Right lobe of liver (tissue), 6 donors: ENCODE data around the gene EFCAB12. TPM values are rescaled to one million over a fixed set of nuclear protein-coding genes. Genes with fewer than 3 reads are reported as not detected.

Experiments used
- ATAC-seq, 4 donors: fragments of 200-7000 bp; cut with Tn5 transposase; one replicate each; pipeline ENCODE4 v1.9.1; 2020; ENCODE audit warnings: mild to moderate bottlenecking in 4 of 4, moderate library complexity in 4 of 4
- DNase-seq, 3 donors: peaks; one replicate each; pipeline ENCODE4 v3.0.0-alpha.2; 2020
- H3K27ac ChIP-seq, 3 donors: fragments of 200-600 bp; one replicate each; pipeline ENCODE4 v1.8.0; 2022
- H3K27me3 ChIP-seq, 2 donors: fragments of 200-600 bp; one replicate each; pipeline ENCODE4 v1.8.0; 2022
- H3K36me3 ChIP-seq, 4 donors: fragments of 200-600 bp; sonication (generic) in 1 of 4; one replicate each; pipeline versions ENCODE4 v1.5.1 to v1.8.0; 2017 to 2022; ENCODE audit warnings: control low read depth in 1 of 4
- H3K4me1 ChIP-seq, 4 donors: fragments of 200-600 bp; sonication (generic) in 1 of 4; one replicate each; pipeline versions ENCODE4 v1.5.1 to v1.8.0; 2017 to 2022; ENCODE audit warnings: control low read depth in 1 of 4
- H3K4me3 ChIP-seq, 3 donors: fragments of 200-600 bp; one replicate each; pipeline ENCODE4 v1.8.0; 2022
- H3K9me3 ChIP-seq, 4 donors: fragments of 200-600 bp; sonication (generic) in 1 of 4; one replicate each; pipeline versions ENCODE4 v1.5.1 to v1.8.0; 2017 to 2022; ENCODE audit warnings: control low read depth in 1 of 4
- CTCF ChIP-seq, 4 donors: fragments of 200-600 bp in 3 of 4; fragments of 450-650 bp in 1 of 4; IDR thresholded peaks; one replicate each; pipeline versions ENCODE4 v1.5.1 to v1.8.0; 2016 to 2022; ENCODE audit warnings: antibody characterized with exemption in 4 of 4, mild to moderate bottlenecking in 2 of 4
- POLR2A ChIP-seq: fragments of 450-650 bp; IDR thresholded peaks from one replicate; pipeline ENCODE4 v1.6.1; 2017; ENCODE audit warnings: antibody characterized with exemption, mild to moderate bottlenecking
- WGBS: methylation state at CpG from one replicate; pipeline ENCODE4 v1.1.6; 2018; ENCODE audit warnings: low coverage, low lambda C conversion rate; ENCODE audit not compliant: insufficient coverage; ENCODE audit errors: missing lambda C conversion rate; 5-methylcytosine and 5-hydroxymethylcytosine counted together
- intact Hi-C, 2 donors: fragments of 100-400 bp; cut with DNase I; formaldehyde crosslinking; loops; one replicate each; pipeline versions ENCODE4 v1.11.2 to v1.14.1; 2022
- total RNA-seq, 6 experiments: library from RNA; depleted of rRNA in 2 of 6; stranded (reverse); fragments of >200 nt in 2 of 6; fragmentation: NEBNext Ultra II Directional in 3 of 6; extraction: Animal tissue kit (Norgen Biotek cat#: 25700) in 3 of 6; gene quantifications; one replicate each; pipeline versions ENCODE4 v1.1.0 to v1.2.4, GENCODE V29; 2016 to 2023
- donor health status: DM: no; HTN: yes; CAD: no.
- donor health status: DM: no; HTN: no; CAD: no.
- donor health status: DM: no; HTN: no; CAD: no.
- donor health status: DM: no; HTN: yes; CAD: no.
- donor health status: DM: no; HTN: yes; CAD: no.

EFCAB12 gene
- total RNA-seq, 6 experiments from 2014 or later = 0.26 to 4.7 (median 2.0) TPM

- intact Hi-C loops = no loop called here
- Histone ChIP-seq H3K4me1 (peaks cover 0 to 10% (median 2%) of the 10 kb centered on the region in 4 donors), H3K36me3 (no peaks in the 10 kb centered on the region), H3K4me3 (no peak overlapping the region), H3K27ac (no peak overlapping the region), H3K9me3 (no peaks in the 10 kb centered on the region), H3K27me3 (no peaks in the 10 kb centered on the region)
- DNase-seq (no peak), ATAC-seq (no peak)
- WGBS = 88% methylated on average over 7 of the region's 17 CpGs
- TF ChIP-seq POLR2A (no peak), CTCF (IDR thresholded peaks at IDR 0.05) (no peak)
These were observed 17.5 kb downstream of the EFCAB12 start for GRCh38 chr3:129410971-129411370.

- intact Hi-C loops = no loop called here
- no peak overlapping the region for H3K4me3 ChIP-seq
- no peaks in the 10 kb centered on the region for H3K36me3 ChIP-seq
- no peak for DNase-seq
- WGBS = 86% methylated on average over 2 of the region's 2 CpGs
- H3K27ac ChIP-seq = no peak overlapping the region
- no peaks in the 10 kb centered on the region for H3K9me3 ChIP-seq
- TF ChIP-seq CTCF (IDR thresholded peaks at IDR 0.05) (no peak), POLR2A (no peak)
- H3K4me1 ChIP-seq = peaks cover 0 to 10% (median 2%) of the 10 kb centered on the region in 4 donors
- H3K27me3 ChIP-seq = no peaks in the 10 kb centered on the region
- ATAC-seq = no peak
These were observed 18.9 kb downstream of the EFCAB12 start for GRCh38 chr3:129409541-129409940.

- no peaks in the 10 kb centered on the region for H3K36me3 ChIP-seq
- WGBS = 69% methylated on average over 5 of the region's 5 CpGs
- DNase-seq (no peak), ATAC-seq (no peak)
- no peak overlapping the region for H3K4me3 ChIP-seq
- H3K4me1 ChIP-seq = peaks cover 0 to 16% (median 0%) of the 10 kb centered on the region in 4 donors
- intact Hi-C loops = no loop called here
- H3K9me3 ChIP-seq = no peaks in the 10 kb centered on the region
- H3K27ac ChIP-seq = no peak overlapping the region
- no peak for TF ChIP-seq POLR2A
- TF ChIP-seq CTCF (IDR thresholded peaks at IDR 0.05) = no peak
- no peaks in the 10 kb centered on the region for H3K27me3 ChIP-seq
These were observed 23.8 kb downstream of the EFCAB12 start for GRCh38 chr3:129404610-129405009.

- no peaks in the 10 kb centered on the region for H3K9me3 ChIP-seq
- H3K27me3 ChIP-seq = no peaks in the 10 kb centered on the region
- H3K27ac ChIP-seq = no peak overlapping the region
- 67% methylated on average over 3 of the region's 8 CpGs for WGBS
- H3K4me3 ChIP-seq = no peak overlapping the region
- intact Hi-C loops = no loop called here
- no peaks in the 10 kb centered on the region for H3K36me3 ChIP-seq
- H3K4me1 ChIP-seq = peaks cover 0 to 16% (median 0%) of the 10 kb centered on the region in 4 donors
- no peak for TF ChIP-seq POLR2A
- no peak for TF ChIP-seq CTCF (IDR thresholded peaks at IDR 0.05)
- no peak for ATAC-seq
- no peak for DNase-seq
These were observed 24.3 kb downstream of the EFCAB12 start for GRCh38 chr3:129404130-129404529.

- no peak for DNase-seq
- H3K27ac ChIP-seq = no peak overlapping the region
- ATAC-seq = no peak
- WGBS = 100% methylated on average over 2 of the region's 7 CpGs
- H3K27me3 ChIP-seq = no peaks in the 10 kb centered on the region
- H3K4me3 ChIP-seq = no peak overlapping the region
- intact Hi-C loops = no loop called here
- H3K36me3 ChIP-seq = no peaks in the 10 kb centered on the region
- H3K9me3 ChIP-seq = no peaks in the 10 kb centered on the region
- no peak for TF ChIP-seq CTCF (IDR thresholded peaks at IDR 0.05)
- TF ChIP-seq POLR2A = no peak
- H3K4me1 ChIP-seq = peaks cover 0 to 19% (median 0%) of the 10 kb centered on the region in 4 donors
These were observed 25.0 kb downstream of the EFCAB12 start for GRCh38 chr3:129403450-129403849.
